ENCODE data around the gene C1QTNF7.

GRCh38 chr4:15402974-15403373 lies 24.9 kb upstream of the C1QTNF7 start:
- no peak for TF ChIP-seq CTCF (IDR thresholded peaks at IDR 0.05)
- TF ChIP-seq ATF2 (CRISPR knock-in tag; IDR thresholded peaks at IDR 0.05; ENCODE audit: borderline replicate concordance, low read depth), result no peak
- no peak for TF ChIP-seq ATF3 (CRISPR knock-in tag; conservative IDR thresholded peaks at IDR 0.05)

Measured in WTC11 (cell line).